ENCODE data around the gene GAS2L1.
"Not testable (repeated sequence)": the region's sequence is repeated elsewhere in the genome, so short reads cannot be mapped to it uniquely, and the experiment has no call there.

Gene GAS2L1

DNA sequence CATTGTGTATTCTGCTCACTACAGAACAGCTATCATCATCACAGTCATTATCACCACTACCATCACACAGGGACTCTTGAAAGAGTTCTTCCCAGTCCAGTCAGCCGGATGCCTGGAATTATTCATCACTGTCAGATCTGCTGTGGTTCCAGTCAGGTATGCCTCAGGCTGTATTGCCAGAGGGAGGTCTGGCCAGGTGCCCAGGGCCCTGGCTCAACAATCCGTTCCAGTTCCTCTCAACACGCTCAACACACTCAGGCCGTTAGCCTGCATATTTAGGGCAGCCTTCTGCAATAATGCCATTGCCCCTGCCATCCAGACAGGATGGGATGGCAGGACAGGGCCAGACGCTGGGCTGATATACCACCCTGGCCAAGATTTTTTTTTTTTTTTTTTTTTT, 37.7 kb downstream of the GAS2L1 start:
- DNase-seq: no peak

DNA sequence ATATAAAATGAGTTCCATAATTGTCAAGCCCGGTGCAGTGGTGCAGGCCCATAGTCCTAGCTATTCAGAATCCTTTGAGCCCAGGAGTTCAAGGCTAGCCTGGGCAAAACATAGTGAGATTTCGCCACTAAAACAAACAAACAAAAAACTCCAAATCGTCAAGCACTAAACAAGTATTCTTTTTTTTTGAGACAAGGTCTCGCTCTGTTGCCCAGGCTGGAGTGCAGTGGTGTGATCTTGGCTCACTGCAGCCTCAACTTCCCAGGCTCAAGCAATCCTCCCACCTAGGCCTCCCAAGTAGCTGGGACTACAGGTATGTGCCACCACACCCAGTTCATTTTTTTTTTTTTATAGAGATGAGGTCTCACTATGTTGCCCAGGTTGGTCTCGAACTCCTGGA, 38.4 kb downstream of the GAS2L1 start:
- DNase-seq: not testable (repeated sequence)

DNA sequence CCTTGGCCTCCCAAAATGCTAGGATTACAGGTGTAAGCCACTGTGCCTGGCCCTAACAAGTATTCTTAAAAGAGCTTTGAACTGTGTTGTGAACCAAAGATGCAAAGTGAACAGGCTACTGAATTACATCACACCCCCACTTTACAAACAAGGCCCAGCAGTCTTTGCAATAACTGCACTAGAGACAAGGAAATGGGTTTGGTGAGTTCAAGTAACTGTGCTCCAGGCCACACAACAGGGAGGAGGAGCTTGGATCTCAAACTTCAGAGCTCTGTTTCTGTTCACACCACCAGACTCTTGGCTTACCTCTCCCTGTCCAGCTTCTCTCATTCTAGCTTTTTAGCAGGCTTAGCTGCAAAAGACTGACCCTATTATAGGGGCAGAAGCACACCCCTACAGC, 39.5 kb downstream of the GAS2L1 start:
- no peak for DNase-seq

- DNase-seq: no peak
Measured at GRCh38 chr22:29346659-29347058, 40.2 kb downstream of the GAS2L1 start.

DNA sequence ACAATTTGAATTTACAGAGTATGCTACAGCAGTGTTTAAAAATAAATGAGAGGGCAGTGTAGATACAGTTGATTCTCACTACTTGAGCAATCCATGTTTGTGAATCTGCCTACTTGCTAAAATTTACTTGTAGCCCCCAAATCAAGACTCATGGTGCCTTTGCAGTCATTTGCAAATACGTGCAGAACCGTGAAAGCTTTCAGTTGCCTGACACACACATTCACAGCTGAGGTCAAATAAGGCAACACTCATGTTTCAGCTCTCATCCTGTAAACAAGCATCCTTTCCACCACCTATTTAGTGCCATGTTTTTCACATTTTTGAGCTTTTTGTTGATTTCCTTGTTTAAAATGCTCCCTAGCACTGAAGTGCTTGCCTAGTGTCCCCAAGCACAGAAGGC, 41.6 kb downstream of the GAS2L1 start:
- DNase-seq: no peak

GRCh38 chr22:29348956-29349355, 42.5 kb downstream of the GAS2L1 start:
- DNase-seq: no peak

DNA sequence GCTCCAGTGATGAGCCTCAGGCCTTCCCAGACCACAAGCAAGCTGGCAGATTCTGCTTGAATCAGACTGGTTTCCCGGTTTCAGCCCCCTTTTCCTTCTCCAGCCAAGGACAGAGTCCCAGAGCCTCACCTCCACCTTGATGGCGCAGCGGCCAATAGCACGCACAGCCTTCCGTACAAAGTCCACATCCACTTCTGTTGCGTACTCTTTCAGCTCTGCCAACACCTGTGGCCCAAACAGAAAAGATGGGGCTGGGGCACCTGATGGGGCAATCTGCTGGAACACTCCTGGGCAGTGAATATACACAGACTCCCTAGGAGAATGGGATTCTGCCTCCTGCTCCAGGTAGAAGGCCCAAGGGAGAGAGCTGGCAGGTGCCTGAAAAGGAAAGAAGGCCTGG, 44.6 kb downstream of the GAS2L1 start:
- DNase-seq: no peak

GRCh38 chr22:29351891-29352290, 45.4 kb downstream of the GAS2L1 start:
- no peak for DNase-seq

DNA sequence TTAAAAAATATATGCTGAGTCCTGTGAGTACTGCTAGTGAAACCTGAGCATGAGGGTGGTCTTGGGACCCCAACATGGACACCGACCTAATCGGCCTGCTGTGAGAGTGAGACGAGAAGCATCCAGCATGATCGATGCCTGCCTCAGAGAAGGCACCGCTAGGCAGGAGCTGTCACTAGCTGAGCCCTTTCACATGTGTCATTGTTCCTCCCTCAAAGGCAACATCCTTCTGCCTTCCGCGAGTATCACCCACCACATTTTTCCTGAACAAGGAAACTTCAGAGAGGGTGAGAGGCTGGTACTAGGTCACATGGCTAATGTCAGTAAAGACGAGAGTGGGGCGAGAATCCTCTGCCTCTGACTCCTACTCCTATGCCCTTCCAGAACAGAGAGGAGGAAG, 46.3 kb downstream of the GAS2L1 start:
- DNase-seq: no peak

DNA sequence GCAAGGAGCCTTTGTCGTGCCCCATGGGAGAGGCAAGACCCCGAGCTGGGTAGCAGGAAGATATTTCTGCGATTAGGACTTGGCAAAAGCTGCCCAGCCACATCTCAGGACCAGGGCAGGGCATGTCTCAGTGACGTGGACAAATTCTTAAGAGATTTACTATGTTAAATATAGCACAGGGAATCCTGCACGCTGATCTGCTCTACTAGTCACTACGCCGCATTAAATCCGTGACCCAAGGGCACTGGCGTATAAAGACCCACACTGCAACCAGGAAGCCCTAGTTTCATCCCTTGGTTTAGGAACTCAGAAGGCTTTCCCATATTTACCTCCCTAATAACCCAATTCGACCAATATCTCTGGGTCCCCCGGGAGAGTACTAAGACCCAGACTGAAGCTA, 46.8 kb downstream of the GAS2L1 start:
- DNase-seq: no peak

DNA sequence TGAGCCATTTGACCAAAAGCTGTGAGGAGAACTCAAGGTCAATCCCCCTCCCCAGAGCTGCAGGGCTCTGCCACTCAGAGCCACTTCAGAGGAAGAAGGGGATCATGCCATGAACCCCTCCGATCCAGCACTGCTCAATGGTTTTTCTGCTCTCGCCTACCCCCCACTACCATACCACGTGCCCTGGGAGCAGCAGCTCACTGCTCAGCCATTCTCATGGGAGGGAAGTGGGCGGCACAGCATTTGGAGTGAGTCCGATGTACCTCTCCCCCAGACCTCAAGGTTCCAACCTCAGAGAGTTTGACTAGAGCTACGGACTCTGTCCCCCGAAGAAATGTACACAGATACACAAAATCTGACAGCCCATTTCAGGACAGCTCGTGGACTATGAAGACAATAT, 47.4 kb downstream of the GAS2L1 start:
- DNase-seq: no peak

DNA sequence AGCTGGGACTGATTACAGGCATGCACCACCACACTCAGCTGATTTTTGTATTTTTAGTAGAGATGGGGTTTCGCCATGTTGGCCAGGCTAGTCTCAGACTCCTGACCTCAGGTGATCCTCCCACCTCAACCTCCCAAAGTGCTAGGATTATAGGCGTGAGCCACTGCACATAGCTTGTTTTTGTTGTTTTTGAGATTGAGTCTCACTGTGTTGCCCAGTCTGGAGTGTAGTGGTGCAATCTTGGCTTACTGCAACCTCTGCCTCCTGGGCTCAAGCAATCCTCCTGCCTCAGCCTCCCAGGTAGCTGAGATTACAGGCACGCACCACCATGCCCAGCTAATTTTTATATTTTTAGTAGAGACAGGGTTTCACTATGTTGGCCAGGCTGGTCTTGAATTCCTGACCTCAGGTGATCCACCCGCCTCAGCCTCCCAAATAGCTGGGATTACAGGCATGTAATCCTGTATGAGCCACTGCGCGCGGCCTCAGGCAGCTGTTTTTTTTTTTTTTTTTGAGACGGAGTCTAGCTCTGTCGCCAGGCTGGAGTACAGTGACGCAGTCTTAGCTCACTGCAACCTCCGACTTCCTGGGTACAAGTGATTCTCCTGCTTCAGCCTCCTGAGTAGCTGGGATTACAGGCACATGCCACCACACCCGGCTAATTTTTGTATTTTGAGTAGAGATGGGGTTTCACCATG, 50.9 kb downstream of the GAS2L1 start:
- not testable (repeated sequence) for DNase-seq

GRCh38 chr22:29359469-29359868, 53.0 kb downstream of the GAS2L1 start:
- no peak for DNase-seq

Measured in activated CD8-positive, alpha-beta memory T cell treated with anti-CD3 and anti-CD28 coated beads, Interleukin-2, amount 50 U/mL, for 48 hours (primary cell).